Dermis blood vessel endothelial cell (primary cell): ENCODE data around the gene RNF175. TPM values are rescaled to one million over a fixed set of nuclear protein-coding genes. Genes with fewer than 3 reads are reported as not detected.

ENCODE experiments used
- DNase-seq: peaks from one replicate; pipeline ENCODE4 v3.0.0; 2010
- total RNA-seq: library from RNA; depleted of rRNA; stranded (reverse); fragments of >200 nt; gene quantifications from 2 replicates; pipeline ENCODE4 v1.2.3, GENCODE V29; 2014

The RNF175 gene
- total RNA-seq, result 0.37 TPM in 1 of 2 replicates, not detected in the other

- DNase-seq, result no peak
Measured at GRCh38 chr4:153759407-153760316, at the start of gene RNF175. RNF175 (minus strand) TSS chr4:153760024; CDS start chr4:153759862, 162 bp downstream.

- no peak for DNase-seq
Measured at GRCh38 chr4:153809307-153809706, 49.5 kb upstream of the RNF175 start.

GRCh38 chr4:153808175-153808574 is 48.4 kb upstream of the RNF175 start:
- DNase-seq, result no peak

GRCh38 chr4:153806073-153806472 is 46.2 kb upstream of the RNF175 start:
- no peak for DNase-seq

GRCh38 chr4:153804722-153805121 is 44.9 kb upstream of the RNF175 start:
- DNase-seq, result no peak

- DNase-seq, result no peak
Measured at GRCh38 chr4:153799694-153800074, 39.9 kb upstream of the RNF175 start.

GRCh38 chr4:153798901-153799693 is 39.3 kb upstream of the RNF175 start:
- DNase-seq, result no peak

GRCh38 chr4:153798420-153798819 is 38.6 kb upstream of the RNF175 start:
- DNase-seq, result no peak

- no peak for DNase-seq
Measured at GRCh38 chr4:153794006-153794405, 34.2 kb upstream of the RNF175 start.

GRCh38 chr4:153792618-153793247 is 32.9 kb upstream of the RNF175 start:
- no peak for DNase-seq

GRCh38 chr4:153791746-153792617 is 32.2 kb upstream of the RNF175 start:
- peak; percentile 27 for DNase-seq

- no peak for DNase-seq
Measured at GRCh38 chr4:153790962-153791551, 31.2 kb upstream of the RNF175 start.

GRCh38 chr4:153790500-153790865 is 30.7 kb upstream of the RNF175 start:
- DNase-seq, result no peak

- peak; percentile 18 for DNase-seq
Measured at GRCh38 chr4:153789741-153790499, 30.1 kb upstream of the RNF175 start.

GRCh38 chr4:153788413-153789276 is 28.8 kb upstream of the RNF175 start, which contains the start of gene SFRP2:
SFRP2 (minus strand) TSS chr4:153789083; CDS start chr4:153788835, 248 bp downstream.
- peak; percentile 10 for DNase-seq

GRCh38 chr4:153788051-153788412 is 28.2 kb upstream of the RNF175 start:
- DNase-seq, result no peak

- DNase-seq, result no peak
Measured at GRCh38 chr4:153787575-153787974, 27.8 kb upstream of the RNF175 start.

GRCh38 chr4:153787061-153787560 is 27.3 kb upstream of the RNF175 start:
- no peak for DNase-seq

GRCh38 chr4:153785910-153786721 is 26.3 kb upstream of the RNF175 start:
- DNase-seq, result peak; percentile 38
